Airway epithelial cell (primary cell): ENCODE results near the gene ZNF486. TPM values are rescaled to one million over a fixed set of nuclear protein-coding genes. Genes with fewer than 3 reads are reported as not detected.

ENCODE experiments used
- total RNA-seq: library from RNA; depleted of rRNA; stranded (reverse); fragments of >200 nt; gene quantifications from 2 replicates; pipeline ENCODE4 v1.2.3, GENCODE V29; 2015

Gene ZNF486
- 3.6 and 7.3 TPM in 2 replicates for total RNA-seq

DNA sequence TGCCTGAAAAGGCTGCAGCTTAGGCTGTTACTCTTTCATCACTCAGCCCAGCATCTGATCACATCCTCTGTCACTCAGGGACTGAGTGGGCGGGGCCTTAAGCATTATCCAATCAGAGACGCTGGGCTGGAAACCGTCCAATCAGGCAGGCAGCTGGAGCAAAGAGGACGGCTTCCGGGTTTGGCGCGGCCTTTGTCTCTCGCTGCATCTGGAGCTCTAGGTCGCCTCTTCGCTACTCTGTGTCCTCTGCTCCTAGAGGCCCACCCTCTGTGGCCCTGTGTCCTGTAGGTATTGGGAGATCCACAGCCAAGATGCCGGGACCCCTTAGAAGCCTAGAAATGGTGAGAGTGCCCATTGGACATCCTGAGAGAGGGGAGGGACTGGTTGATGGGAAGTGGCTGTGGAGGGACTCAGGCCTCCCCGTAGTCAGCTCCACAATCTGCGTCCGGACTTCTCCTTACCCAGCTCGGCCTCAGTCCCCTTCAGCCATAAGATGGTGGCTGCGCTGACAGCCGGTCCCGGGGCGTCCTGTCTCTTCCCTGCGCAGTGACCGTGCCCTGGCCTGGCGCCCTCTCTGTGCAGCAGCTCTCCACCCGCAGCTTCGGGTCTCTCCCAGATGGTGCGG is at the start of gene ZNF486:
Gene ZNF486, plus strand, starts transcription at position 195 of the 625 bp plus-strand sequence. Its CDS starts 117 bp downstream, at position 312.

Other genes with a start within 250 kb of the ZNF486 start
- gene ZNF682, start 127.7 kb upstream of the ZNF486 start, total RNA-seq = 1.3 and 9.0 TPM in 2 replicates
- gene ZNF90, start 89.2 kb upstream of the ZNF486 start, total RNA-seq = 1.1 and 4.9 TPM in 2 replicates